ENCODE data around the gene PXT1. TPM values are rescaled to one million over a fixed set of nuclear protein-coding genes. Genes with fewer than 3 reads are reported as not detected.

Gene PXT1
- polyA plus RNA-seq, 1 donor (not counting 4 experiments of a cell fraction or from before 2014, with no cell fraction given): 0.08 TPM

DNA sequence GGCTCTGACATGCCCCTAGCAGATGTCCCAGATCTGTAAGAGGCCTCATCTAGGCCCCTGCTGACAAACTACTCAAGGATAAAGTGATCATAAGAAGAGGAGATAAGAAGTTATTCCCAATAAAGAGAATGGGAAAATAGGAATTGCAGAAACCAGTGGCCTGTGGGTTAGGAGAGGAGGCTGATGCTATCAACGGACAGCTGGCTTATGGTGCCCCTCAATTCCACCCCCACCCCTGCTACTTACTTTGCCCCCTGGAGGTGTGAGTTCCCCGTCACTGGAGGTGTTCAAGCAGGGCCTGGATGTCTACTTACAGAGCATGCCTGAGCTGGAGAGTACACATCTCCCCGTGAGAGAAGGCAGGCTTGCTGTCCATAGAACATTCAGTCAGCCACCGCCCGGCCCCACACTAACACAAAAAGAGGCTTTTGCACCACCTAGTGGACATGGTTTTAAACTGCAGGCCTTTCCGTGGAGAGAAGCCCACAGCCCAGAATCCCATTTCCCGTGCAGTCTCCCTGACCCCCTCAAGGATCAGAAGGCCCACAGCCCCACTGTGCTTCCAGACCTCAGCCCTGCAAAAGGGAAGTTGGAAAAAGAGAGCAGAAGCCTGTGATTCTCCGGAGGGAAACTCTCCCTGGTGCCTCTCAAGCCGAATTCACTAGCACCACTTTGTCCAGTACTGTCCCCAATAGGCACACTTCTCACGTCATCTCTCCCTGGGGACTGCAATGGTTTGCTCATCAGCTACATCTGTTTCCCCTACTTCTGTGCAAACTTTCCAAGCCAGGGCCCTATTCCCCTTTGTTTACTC is 82.2 kb downstream of the PXT1 start:
- no peaks in the 10 kb centered on the region for H4K20me1 ChIP-seq (ENCODE audit: control insufficient read depth, extremely low read depth, insufficient read depth, low read length)
- H3K4me3 ChIP-seq (ENCODE audit: control insufficient read depth in 2 of 3, extremely low read depth in 1 of 3, insufficient read depth in 2 of 3, low read depth in 1 of 3, low read length in 3 of 3): no peak overlapping the region
- no peaks in the 10 kb centered on the region for H3K4me1 ChIP-seq (ENCODE audit: control insufficient read depth, extremely low read depth, insufficient read depth, low read length)
- H3K9me1 ChIP-seq (ENCODE audit: control insufficient read depth, extremely low read depth, insufficient read depth, low read length): no peaks in the 10 kb centered on the region
- no peaks in the 10 kb centered on the region for H3K36me3 ChIP-seq (ENCODE audit: control insufficient read depth in 2 of 2, extremely low read depth in 1 of 2, insufficient read depth in 2 of 2, low read length in 2 of 2)
- DNase-seq (ENCODE audit: low read depth, low spot score): no peak
- dilution Hi-C loops (cut with MboI; ENCODE audit: extremely low pct_ligation_motif_present, low sequenced_read_pairs): no loop called here
- H3K9ac ChIP-seq (ENCODE audit: control insufficient read depth, extremely low read depth, insufficient read depth, low read length): no peak overlapping the region
- H2AFZ ChIP-seq (ENCODE audit: control insufficient read depth, low read length): peak overlapping the region; percentile 44
- H3K79me2 ChIP-seq (ENCODE audit: control insufficient read depth, insufficient read depth, low read length): no peaks in the 10 kb centered on the region
- no peak overlapping the region for H3K27ac ChIP-seq (ENCODE audit: control insufficient read depth, insufficient read depth, low read length)
- peaks cover 2% of the 10 kb centered on the region for H3K27me3 ChIP-seq (ENCODE audit: control insufficient read depth, extremely low read depth, insufficient read depth, low read length)
- no peak for FAIRE-seq
- H3K4me2 ChIP-seq (ENCODE audit: control insufficient read depth, extremely low read depth, insufficient read depth, low read depth, low read length): no peak overlapping the region
- no peaks in the 10 kb centered on the region for H3K9me3 ChIP-seq (ENCODE audit: control insufficient read depth, low read depth, low read length)
- TF ChIP-seq CTCF (optimal IDR thresholded peaks at IDR 0.05 in 1 of 3, IDR thresholded peaks at IDR 0.05 in 1 of 3, conservative IDR thresholded peaks at IDR 0.05 in 1 of 3; ENCODE audit: extremely low read depth in 1 of 3, insufficient read depth in 2 of 3, low read length in 3 of 3) (peak; percentile 84 to 90 (median 84)), EZH2 (IDR thresholded peaks at IDR 0.05; ENCODE audit: low read length) (no peak)

GRCh38 chr6:36358226-36358915 is 84.3 kb downstream of the PXT1 start:
- Histone ChIP-seq H3K4me3 (ENCODE audit: control insufficient read depth in 2 of 3, extremely low read depth in 1 of 3, insufficient read depth in 2 of 3, low read depth in 1 of 3, low read length in 3 of 3) (no peak overlapping the region), H3K27me3 (ENCODE audit: control insufficient read depth, extremely low read depth, insufficient read depth, low read length) (peaks cover 2% of the 10 kb centered on the region), H3K27ac (ENCODE audit: control insufficient read depth, insufficient read depth, low read length) (no peak overlapping the region), H3K9me3 (ENCODE audit: control insufficient read depth, low read depth, low read length) (no peaks in the 10 kb centered on the region), H4K20me1 (ENCODE audit: control insufficient read depth, extremely low read depth, insufficient read depth, low read length) (no peaks in the 10 kb centered on the region), H3K9ac (ENCODE audit: control insufficient read depth, extremely low read depth, insufficient read depth, low read length) (no peak overlapping the region), H3K4me1 (ENCODE audit: control insufficient read depth, extremely low read depth, insufficient read depth, low read length) (no peaks in the 10 kb centered on the region), H3K36me3 (ENCODE audit: control insufficient read depth in 2 of 2, extremely low read depth in 1 of 2, insufficient read depth in 2 of 2, low read length in 2 of 2) (no peaks in the 10 kb centered on the region), H3K9me1 (ENCODE audit: control insufficient read depth, extremely low read depth, insufficient read depth, low read length) (no peaks in the 10 kb centered on the region), H2AFZ (ENCODE audit: control insufficient read depth, low read length) (no peak overlapping the region), H3K4me2 (ENCODE audit: control insufficient read depth, extremely low read depth, insufficient read depth, low read depth, low read length) (no peak overlapping the region), H3K79me2 (ENCODE audit: control insufficient read depth, insufficient read depth, low read length) (no peaks in the 10 kb centered on the region)
- FAIRE-seq: no peak
- no peak for DNase-seq (ENCODE audit: low read depth, low spot score)
- TF ChIP-seq CTCF (optimal IDR thresholded peaks at IDR 0.05 in 1 of 3, IDR thresholded peaks at IDR 0.05 in 1 of 3, conservative IDR thresholded peaks at IDR 0.05 in 1 of 3; ENCODE audit: extremely low read depth in 1 of 3, insufficient read depth in 2 of 3, low read length in 3 of 3) (no peak), EZH2 (IDR thresholded peaks at IDR 0.05; ENCODE audit: low read length) (no peak)
- dilution Hi-C loops (cut with MboI; ENCODE audit: extremely low pct_ligation_motif_present, low sequenced_read_pairs): no loop called here

Measured in keratinocyte (primary cell).